GM23338 (cell line): ENCODE results near the gene TNS3. TPM values are rescaled to one million over a fixed set of nuclear protein-coding genes. Genes with fewer than 3 reads are reported as not detected.

Experiments used
- ATAC-seq: fragments of 200-7000 bp; cut with Tn5 transposase; 3 replicates; pipeline ENCODE4 v1.9.1; 2020
- DNase-seq: peaks from one replicate; pipeline ENCODE4 v3.0.0-alpha.2; 2015; ENCODE audit warnings: low spot score
- H2AFZ ChIP-seq: fragments of 200-600 bp; sonication (generic); 2 replicates; pipeline ENCODE4 v1.8.0; 2016; ENCODE audit warnings: antibody characterized with exemption, mild to moderate bottlenecking, moderate library complexity
- H3F3A ChIP-seq: fragments of 200-600 bp; sonication (generic); replicated peaks from 2 replicates; pipeline ENCODE4 v1.8.0; 2017; ENCODE audit warnings: antibody characterized with exemption, mixed run types, low read depth
- H3K27ac ChIP-seq: fragments of 200-600 bp; sonication (generic); 2 replicates; pipeline ENCODE4 v1.6.1; 2016; ENCODE audit warnings: low read depth
- H3K27me3 ChIP-seq: fragments of 200-600 bp; sonication (generic); 2 replicates; pipeline ENCODE4 v1.8.0; 2016; ENCODE audit warnings: mild to moderate bottlenecking, mixed run types, moderate library complexity; ENCODE audit not compliant: insufficient read depth
- H3K36me3 ChIP-seq: fragments of 200-600 bp; sonication (generic); 2 replicates; pipeline ENCODE4 v1.8.0; 2016; ENCODE audit warnings: mild to moderate bottlenecking; ENCODE audit not compliant: insufficient read depth
- H3K4me1 ChIP-seq: fragments of 200-600 bp; sonication (generic); 2 replicates; pipeline ENCODE4 v1.8.0; 2016; ENCODE audit warnings: mild to moderate bottlenecking, moderate library complexity; ENCODE audit not compliant: insufficient read depth
- H3K4me2 ChIP-seq: fragments of 200-600 bp; sonication (generic); 2 replicates; pipeline ENCODE4 v1.7.1; 2017; ENCODE audit warnings: mixed run types
- H3K4me3 ChIP-seq: fragments of 200-600 bp; sonication (generic); 2 replicates; pipeline ENCODE4 v1.6.1; 2016; ENCODE audit warnings: mixed run types
- H3K79me2 ChIP-seq: fragments of 200-600 bp; sonication (generic); replicated peaks from 2 replicates; pipeline ENCODE4 v1.8.0; 2017; ENCODE audit warnings: mild to moderate bottlenecking; ENCODE audit not compliant: insufficient read depth
- H3K9me2 ChIP-seq: fragments of 200-600 bp; sonication (generic); 2 replicates; pipeline ENCODE4 v1.8.0; 2017; ENCODE audit not compliant: insufficient read depth
- H4K20me1 ChIP-seq: fragments of 200-600 bp; sonication (generic); replicated peaks from 2 replicates; pipeline ENCODE4 v1.8.0; 2017; ENCODE audit warnings: mild to moderate bottlenecking; ENCODE audit not compliant: insufficient read depth
- H3K27ac Mint-ChIP-seq: 2 replicates; pipeline ENCODE4 v1.8.0; 2020; ENCODE audit warnings: inconsistent platforms, mild to moderate bottlenecking, moderate library complexity, mixed read lengths
- H3K27me3 Mint-ChIP-seq: 3 replicates; pipeline ENCODE4 v1.8.0; 2022; ENCODE audit warnings: low read depth, mild to moderate bottlenecking, moderate library complexity, mixed read lengths, inconsistent platforms; ENCODE audit not compliant: insufficient read depth, poor library complexity
- H3K36me3 Mint-ChIP-seq: 3 replicates; pipeline ENCODE4 v1.8.0; 2021; ENCODE audit warnings: low read depth, mild to moderate bottlenecking, inconsistent platforms, moderate library complexity, mixed read lengths
- H3K4me1 Mint-ChIP-seq: 3 replicates; pipeline ENCODE4 v1.8.0; 2020; ENCODE audit warnings: mild to moderate bottlenecking, inconsistent platforms, mixed read lengths
- H3K4me3 Mint-ChIP-seq: 3 replicates; pipeline ENCODE4 v1.8.0; 2021; ENCODE audit warnings: moderate library complexity, mild to moderate bottlenecking, inconsistent platforms, mixed read lengths
- H3K9me3 Mint-ChIP-seq: 3 replicates; pipeline ENCODE4 v1.8.0; 2020; ENCODE audit warnings: moderate library complexity, mild to moderate bottlenecking, inconsistent platforms, mixed read lengths
- CREB1 ChIP-seq: fragments of 250-450 bp; sonication (Bioruptor Pico); IDR thresholded peaks from 2 replicates; pipeline ENCODE4 v1.5.0; 2020; ENCODE audit warnings: low read depth, mild to moderate bottlenecking, moderate library complexity
- EZH2 ChIP-seq: fragments of 200-600 bp; sonication (generic); IDR thresholded peaks from one replicate; pipeline ENCODE4 v1.8.0; 2017; ENCODE audit warnings: antibody characterized with exemption, mild to moderate bottlenecking, low read depth; ENCODE audit not compliant: unreplicated experiment
- EZH2phosphoT487 ChIP-seq: fragments of 200-600 bp; sonication (generic); IDR thresholded peaks from one replicate; pipeline ENCODE4 v1.8.1; 2018; ENCODE audit warnings: antibody characterized with exemption; ENCODE audit not compliant: unreplicated experiment
- NANOG ChIP-seq: IDR thresholded peaks from 2 replicates; pipeline ENCODE4 v1.6.1; 2016; ENCODE audit warnings: antibody characterized with exemption, borderline replicate concordance
- POLR2AphosphoS5 ChIP-seq: IDR thresholded peaks from 2 replicates; pipeline ENCODE4 v1.6.1; 2016; ENCODE audit warnings: antibody characterized with exemption, low read depth
- STAT1 ChIP-seq: IDR thresholded peaks from one replicate; pipeline ENCODE4 v1.6.1; 2016; ENCODE audit warnings: antibody characterized with exemption; ENCODE audit not compliant: unreplicated experiment
- ZNF114 ChIP-seq: fragments of 250-450 bp; sonication (Bioruptor Pico); IDR thresholded peaks from 2 replicates; pipeline ENCODE4 v1.5.0; 2020; ENCODE audit warnings: mild to moderate bottlenecking, moderate library complexity
- ZNF331 ChIP-seq: fragments of 250-450 bp; sonication (Bioruptor Pico); IDR thresholded peaks from 2 replicates; pipeline ENCODE4 v1.5.0; 2020; ENCODE audit warnings: low read depth, mild to moderate bottlenecking, moderate library complexity
- polyA plus RNA-seq: library from polyadenylated mRNA; unstranded; fragments of >200 nt; fragmentation: Nextera tagmentation; extraction: Ambion mirVana; gene quantifications from 2 replicates; pipeline ENCODE4 v1.2.1, GENCODE V29; 2016
- total RNA-seq: library from RNA; depleted of rRNA; stranded (reverse); fragments of >200 nt; shearing (Covaris generic); gene quantifications from 2 replicates; pipeline ENCODE4 v1.2.3, GENCODE V29; 2014
- TF ChIP-seq, protein P1 (sequence below), 2 experiments: fragments of 200-600 bp in 1 of 2; sonication (generic) in 1 of 2; conservative IDR thresholded peaks; 2 replicates each; pipeline versions ENCODE4 v1.5.1 to v1.6.1; 2016 to 2017; ENCODE audit warnings: antibody characterized with exemption in 2 of 2, low read depth in 2 of 2, mild to moderate bottlenecking in 2 of 2, moderate library complexity in 1 of 2
- TF ChIP-seq, protein P2 (sequence below): fragments of 250-450 bp; sonication (Bioruptor Pico); IDR thresholded peaks from 2 replicates; pipeline ENCODE4 v1.5.0; 2020; ENCODE audit warnings: mild to moderate bottlenecking, moderate library complexity
- TF ChIP-seq, protein P3 (sequence below): IDR thresholded peaks from 2 replicates; pipeline ENCODE4 v1.6.1; 2016; ENCODE audit warnings: antibody characterized with exemption

TNS3 gene
- total and polyA plus RNA-seq, 2 experiments from 2014 or later, result 6.2 to 28.7 TPM

DNA sequence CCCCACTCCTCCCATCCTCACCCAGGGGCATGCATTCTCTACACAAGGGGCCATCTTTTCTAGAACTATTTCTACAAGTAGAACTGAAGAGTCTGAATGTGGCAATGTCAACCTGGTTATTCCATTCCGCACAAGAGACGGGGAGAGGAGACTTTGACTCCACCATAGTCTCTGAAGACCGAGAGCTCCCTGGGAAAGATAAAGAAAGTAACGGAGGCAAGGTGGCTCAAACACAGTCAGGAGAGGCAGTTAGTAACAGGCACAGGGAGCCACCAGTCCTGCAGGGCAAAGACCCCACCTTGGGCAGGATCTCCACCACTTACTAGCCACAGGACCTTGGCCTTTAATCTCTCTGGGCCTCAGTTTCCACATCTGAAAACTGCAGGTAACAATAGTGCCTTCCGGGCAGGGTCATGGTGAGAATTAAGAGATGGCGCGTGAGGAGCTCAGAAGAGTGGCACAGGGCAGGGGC, 100.3 kb downstream of the TNS3 start:
- Histone ChIP-seq H4K20me1 (peaks cover 49% of the 10 kb centered on the region), H3K4me2 (no peak overlapping the region), H3K4me1 (peaks cover 19% of the 10 kb centered on the region), H3F3A (0 out of 2 replicates have a peak, but pooled peaks cover 8% of the 10 kb centered on the region), H3K27me3 (peaks cover 55% of the 10 kb centered on the region), H2AFZ (no peak overlapping the region), H3K36me3 (no peaks in the 10 kb centered on the region), H3K4me3 (no peak overlapping the region), H3K27ac (no peak overlapping the region), H3K79me2 (peaks cover 22% of the 10 kb centered on the region), H3K9me2 (no peaks in the 10 kb centered on the region)
- Mint-ChIP-seq H3K9me3 (peaks cover 9% of the 10 kb centered on the region; the same call in 2 of the 3 replicates), H3K27me3 (peaks cover 64% of the 10 kb centered on the region), H3K4me1 (peaks cover 43% of the 10 kb centered on the region), H3K4me3 (no peak overlapping the region), H3K27ac (no peak overlapping the region), H3K36me3 (peaks cover 12% of the 10 kb centered on the region)
- no peak for TF ChIP-seq POLR2AphosphoS5
- TF ChIP-seq ZNF331 (CRISPR knock-in tag), result no peak
- TF ChIP-seq, protein P1, sequence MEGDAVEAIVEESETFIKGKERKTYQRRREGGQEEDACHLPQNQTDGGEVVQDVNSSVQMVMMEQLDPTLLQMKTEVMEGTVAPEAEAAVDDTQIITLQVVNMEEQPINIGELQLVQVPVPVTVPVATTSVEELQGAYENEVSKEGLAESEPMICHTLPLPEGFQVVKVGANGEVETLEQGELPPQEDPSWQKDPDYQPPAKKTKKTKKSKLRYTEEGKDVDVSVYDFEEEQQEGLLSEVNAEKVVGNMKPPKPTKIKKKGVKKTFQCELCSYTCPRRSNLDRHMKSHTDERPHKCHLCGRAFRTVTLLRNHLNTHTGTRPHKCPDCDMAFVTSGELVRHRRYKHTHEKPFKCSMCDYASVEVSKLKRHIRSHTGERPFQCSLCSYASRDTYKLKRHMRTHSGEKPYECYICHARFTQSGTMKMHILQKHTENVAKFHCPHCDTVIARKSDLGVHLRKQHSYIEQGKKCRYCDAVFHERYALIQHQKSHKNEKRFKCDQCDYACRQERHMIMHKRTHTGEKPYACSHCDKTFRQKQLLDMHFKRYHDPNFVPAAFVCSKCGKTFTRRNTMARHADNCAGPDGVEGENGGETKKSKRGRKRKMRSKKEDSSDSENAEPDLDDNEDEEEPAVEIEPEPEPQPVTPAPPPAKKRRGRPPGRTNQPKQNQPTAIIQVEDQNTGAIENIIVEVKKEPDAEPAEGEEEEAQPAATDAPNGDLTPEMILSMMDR (conservative IDR thresholded peaks at IDR 0.05; ENCODE audit: low read depth in 2 of 2), result no peak
- no peak for TF ChIP-seq ZNF114 (CRISPR knock-in tag)
- no peak for TF ChIP-seq EZH2phosphoT487
- TF ChIP-seq EZH2, result no peak
- TF ChIP-seq NANOG, result no peak
- ATAC-seq (no peak), DNase-seq (no peak)

DNA sequence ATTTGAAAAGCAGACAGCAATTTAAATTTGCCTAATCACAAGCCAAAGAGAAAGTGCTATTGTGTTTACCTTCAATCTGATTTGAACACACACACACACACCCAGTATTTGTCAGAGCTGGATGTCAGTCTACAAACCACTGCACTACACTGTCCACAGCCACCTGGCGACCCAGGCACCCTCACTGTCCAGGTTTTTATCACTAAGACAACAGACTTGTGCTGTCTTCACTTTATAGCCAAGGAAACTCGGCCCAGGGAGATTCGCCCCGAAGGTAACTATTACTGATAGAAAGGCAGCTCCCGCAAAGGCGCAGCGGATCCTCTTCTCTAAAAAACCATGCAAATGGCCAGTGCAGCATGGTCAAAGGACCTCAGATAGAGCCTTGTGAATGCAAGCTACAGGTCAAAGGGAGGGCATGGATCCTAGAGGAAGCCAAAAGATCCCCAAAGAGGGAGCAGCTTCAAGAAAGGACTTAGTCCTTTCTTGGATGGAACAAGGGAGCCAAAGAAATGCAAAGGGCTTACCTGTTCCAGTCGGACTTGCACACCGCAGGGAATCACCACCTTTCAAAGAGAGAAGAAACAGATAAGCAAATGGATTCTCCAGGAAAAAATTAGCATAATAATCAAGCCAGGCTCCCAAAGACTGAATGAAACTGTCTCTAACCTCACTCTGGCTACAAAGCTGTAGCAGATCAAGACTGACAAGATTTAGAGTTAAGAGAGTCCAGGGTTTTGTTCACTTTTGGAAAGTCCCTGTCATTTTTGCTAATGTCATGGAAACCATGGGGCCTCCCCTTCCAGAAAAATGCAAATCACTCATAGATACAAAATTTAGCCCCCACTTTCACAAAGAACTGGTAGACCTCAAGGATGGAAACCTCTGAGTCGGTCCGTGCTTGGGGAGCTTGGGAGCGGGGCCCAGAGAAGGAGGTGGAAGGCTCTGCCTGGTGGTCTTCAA, 101.1 kb downstream of the TNS3 start:
- Mint-ChIP-seq H3K4me3 (peak overlapping the region; percentile 45; the same call in 2 of the 3 replicates), H3K36me3 (peaks cover 10% of the 10 kb centered on the region), H3K27ac (no peak overlapping the region), H3K4me1 (peaks cover 46% of the 10 kb centered on the region), H3K27me3 (peaks cover 69% of the 10 kb centered on the region), H3K9me3 (peaks cover 9% of the 10 kb centered on the region; the same call in 2 of the 3 replicates)
- Histone ChIP-seq H3K27me3 (peaks cover 55% of the 10 kb centered on the region), H3K27ac (no peak overlapping the region), H3K36me3 (no peaks in the 10 kb centered on the region), H3K9me2 (no peaks in the 10 kb centered on the region), H3F3A (0 out of 2 replicates have a peak, but pooled peaks cover 8% of the 10 kb centered on the region), H4K20me1 (peaks cover 51% of the 10 kb centered on the region), H3K4me1 (peaks cover 19% of the 10 kb centered on the region), H3K79me2 (peaks cover 18% of the 10 kb centered on the region), H3K4me3 (0 out of 2 replicates have a peak overlapping the region, but pooled peaks have one; percentile 22), H3K4me2 (peak overlapping the region; percentile 55), H2AFZ (no peak overlapping the region)
- peak; percentile 77 for DNase-seq
- peak; percentile 91 for ATAC-seq
- TF ChIP-seq, protein P2, sequence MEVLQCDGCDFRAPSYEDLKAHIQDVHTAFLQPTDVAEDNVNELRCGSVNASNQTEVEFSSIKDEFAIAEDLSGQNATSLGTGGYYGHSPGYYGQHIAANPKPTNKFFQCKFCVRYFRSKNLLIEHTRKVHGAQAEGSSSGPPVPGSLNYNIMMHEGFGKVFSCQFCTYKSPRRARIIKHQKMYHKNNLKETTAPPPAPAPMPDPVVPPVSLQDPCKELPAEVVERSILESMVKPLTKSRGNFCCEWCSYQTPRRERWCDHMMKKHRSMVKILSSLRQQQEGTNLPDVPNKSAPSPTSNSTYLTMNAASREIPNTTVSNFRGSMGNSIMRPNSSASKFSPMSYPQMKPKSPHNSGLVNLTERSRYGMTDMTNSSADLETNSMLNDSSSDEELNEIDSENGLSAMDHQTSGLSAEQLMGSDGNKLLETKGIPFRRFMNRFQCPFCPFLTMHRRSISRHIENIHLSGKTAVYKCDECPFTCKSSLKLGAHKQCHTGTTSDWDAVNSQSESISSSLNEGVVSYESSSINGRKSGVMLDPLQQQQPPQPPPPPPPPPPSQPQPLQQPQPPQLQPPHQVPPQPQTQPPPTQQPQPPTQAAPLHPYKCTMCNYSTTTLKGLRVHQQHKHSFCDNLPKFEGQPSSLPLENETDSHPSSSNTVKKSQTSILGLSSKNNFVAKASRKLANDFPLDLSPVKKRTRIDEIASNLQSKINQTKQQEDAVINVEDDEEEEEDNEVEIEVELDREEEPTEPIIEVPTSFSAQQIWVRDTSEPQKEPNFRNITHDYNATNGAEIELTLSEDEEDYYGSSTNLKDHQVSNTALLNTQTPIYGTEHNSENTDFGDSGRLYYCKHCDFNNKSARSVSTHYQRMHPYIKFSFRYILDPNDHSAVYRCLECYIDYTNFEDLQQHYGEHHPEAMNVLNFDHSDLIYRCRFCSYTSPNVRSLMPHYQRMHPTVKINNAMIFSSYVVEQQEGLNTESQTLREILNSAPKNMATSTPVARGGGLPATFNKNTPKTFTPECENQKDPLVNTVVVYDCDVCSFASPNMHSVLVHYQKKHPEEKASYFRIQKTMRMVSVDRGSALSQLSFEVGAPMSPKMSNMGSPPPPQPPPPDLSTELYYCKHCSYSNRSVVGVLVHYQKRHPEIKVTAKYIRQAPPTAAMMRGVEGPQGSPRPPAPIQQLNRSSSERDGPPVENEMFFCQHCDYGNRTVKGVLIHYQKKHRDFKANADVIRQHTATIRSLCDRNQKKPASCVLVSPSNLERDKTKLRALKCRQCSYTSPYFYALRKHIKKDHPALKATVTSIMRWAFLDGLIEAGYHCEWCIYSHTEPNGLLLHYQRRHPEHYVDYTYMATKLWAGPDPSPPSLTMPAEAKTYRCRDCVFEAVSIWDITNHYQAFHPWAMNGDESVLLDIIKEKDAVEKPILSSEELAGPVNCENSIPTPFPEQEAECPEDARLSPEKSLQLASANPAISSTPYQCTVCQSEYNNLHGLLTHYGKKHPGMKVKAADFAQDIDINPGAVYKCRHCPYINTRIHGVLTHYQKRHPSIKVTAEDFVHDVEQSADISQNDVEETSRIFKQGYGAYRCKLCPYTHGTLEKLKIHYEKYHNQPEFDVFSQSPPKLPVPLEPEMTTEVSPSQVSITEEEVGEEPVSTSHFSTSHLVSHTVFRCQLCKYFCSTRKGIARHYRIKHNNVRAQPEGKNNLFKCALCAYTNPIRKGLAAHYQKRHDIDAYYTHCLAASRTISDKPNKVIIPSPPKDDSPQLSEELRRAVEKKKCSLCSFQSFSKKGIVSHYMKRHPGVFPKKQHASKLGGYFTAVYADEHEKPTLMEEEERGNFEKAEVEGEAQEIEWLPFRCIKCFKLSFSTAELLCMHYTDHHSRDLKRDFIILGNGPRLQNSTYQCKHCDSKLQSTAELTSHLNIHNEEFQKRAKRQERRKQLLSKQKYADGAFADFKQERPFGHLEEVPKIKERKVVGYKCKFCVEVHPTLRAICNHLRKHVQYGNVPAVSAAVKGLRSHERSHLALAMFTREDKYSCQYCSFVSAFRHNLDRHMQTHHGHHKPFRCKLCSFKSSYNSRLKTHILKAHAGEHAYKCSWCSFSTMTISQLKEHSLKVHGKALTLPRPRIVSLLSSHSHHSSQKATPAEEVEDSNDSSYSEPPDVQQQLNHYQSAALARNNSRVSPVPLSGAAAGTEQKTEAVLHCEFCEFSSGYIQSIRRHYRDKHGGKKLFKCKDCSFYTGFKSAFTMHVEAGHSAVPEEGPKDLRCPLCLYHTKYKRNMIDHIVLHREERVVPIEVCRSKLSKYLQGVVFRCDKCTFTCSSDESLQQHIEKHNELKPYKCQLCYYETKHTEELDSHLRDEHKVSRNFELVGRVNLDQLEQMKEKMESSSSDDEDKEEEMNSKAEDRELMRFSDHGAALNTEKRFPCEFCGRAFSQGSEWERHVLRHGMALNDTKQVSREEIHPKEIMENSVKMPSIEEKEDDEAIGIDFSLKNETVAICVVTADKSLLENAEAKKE (CRISPR knock-in tag), result peak; percentile 99
- TF ChIP-seq, protein P3, sequence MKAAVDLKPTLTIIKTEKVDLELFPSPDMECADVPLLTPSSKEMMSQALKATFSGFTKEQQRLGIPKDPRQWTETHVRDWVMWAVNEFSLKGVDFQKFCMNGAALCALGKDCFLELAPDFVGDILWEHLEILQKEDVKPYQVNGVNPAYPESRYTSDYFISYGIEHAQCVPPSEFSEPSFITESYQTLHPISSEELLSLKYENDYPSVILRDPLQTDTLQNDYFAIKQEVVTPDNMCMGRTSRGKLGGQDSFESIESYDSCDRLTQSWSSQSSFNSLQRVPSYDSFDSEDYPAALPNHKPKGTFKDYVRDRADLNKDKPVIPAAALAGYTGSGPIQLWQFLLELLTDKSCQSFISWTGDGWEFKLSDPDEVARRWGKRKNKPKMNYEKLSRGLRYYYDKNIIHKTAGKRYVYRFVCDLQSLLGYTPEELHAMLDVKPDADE, result no peak
- TF ChIP-seq NANOG (peak; percentile 59; the same call in 1 of the 2 replicates), EZH2phosphoT487 (no peak), CREB1 (CRISPR knock-in tag) (no peak), STAT1 (no peak)
